MCF 10A (cell line): Measurements from ENCODE around the gene DHX57. TPM values are rescaled to one million over a fixed set of nuclear protein-coding genes. Genes with fewer than 3 reads are reported as not detected.
A peak's percentile ranks its signal among the peaks of the same experiment; 100 is the strongest.

Experiments used
- BruUV-seq: library from RNA; stranded (reverse); fragments of 400-500 nt; replicated peaks from 2 replicates; lab custom pipeline; 2021; lab: Mats Ljungman, UMichigan
- CTCF ChIA-PET: fragments of 300-600 bp; sonication (Branson Sonifier 250); formaldehyde crosslinking; extraction: SDS; loops from one replicate; lab custom pipeline; 2021; ENCODE audit warnings: antibody characterized with exemption, inconsistent platforms; lab: Yijun Ruan, JAX
- POLR2A ChIA-PET: fragments of 300-600, 350-650 bp; sonication (Branson Sonifier 250); formaldehyde crosslinking; extraction: SDS; loops from one replicate; lab custom pipeline; 2020; ENCODE audit warnings: antibody characterized with exemption, inconsistent platforms; lab: Yijun Ruan, JAX
- DNase-seq: peaks from one replicate; pipeline ENCODE4 v3.0.0-alpha.2; 2018; ENCODE audit not compliant: unreplicated experiment
- H3K27ac Mint-ChIP-seq: one replicate; pipeline ENCODE4 v1.8.0; 2022; ENCODE audit warnings: mild to moderate bottlenecking, low read depth, mixed read lengths; ENCODE audit not compliant: unreplicated experiment
- H3K27me3 Mint-ChIP-seq: one replicate; pipeline ENCODE4 v1.8.0; 2022; ENCODE audit warnings: mixed read lengths; ENCODE audit not compliant: insufficient read depth, unreplicated experiment
- H3K36me3 Mint-ChIP-seq: one replicate; pipeline ENCODE4 v1.8.0; 2022; ENCODE audit warnings: mild to moderate bottlenecking, moderate library complexity, mixed read lengths; ENCODE audit not compliant: insufficient read depth, unreplicated experiment
- H3K4me1 Mint-ChIP-seq: one replicate; pipeline ENCODE4 v1.8.0; 2022; ENCODE audit warnings: mixed read lengths; ENCODE audit not compliant: insufficient read depth, unreplicated experiment
- H3K4me3 Mint-ChIP-seq: one replicate; pipeline ENCODE4 v1.8.0; 2022; ENCODE audit warnings: mild to moderate bottlenecking, moderate library complexity, mixed read lengths; ENCODE audit not compliant: unreplicated experiment
- H3K9me3 Mint-ChIP-seq: one replicate; pipeline ENCODE4 v1.8.0; 2022; ENCODE audit warnings: mixed read lengths; ENCODE audit not compliant: unreplicated experiment
- CTCF ChIP-seq: fragments of 200-600 bp; IDR thresholded peaks from one replicate; pipeline ENCODE4 v1.8.0; 2022; ENCODE audit warnings: antibody characterized with exemption, mild to moderate bottlenecking; ENCODE audit not compliant: unreplicated experiment
- intact Hi-C: fragments of 100-400 bp; cut with micrococcal nuclease; formaldehyde crosslinking; loops from 2 replicates; pipeline ENCODE4 v1.14.1; 2022
- total RNA-seq: library from RNA; stranded (reverse); gene quantifications from 2 replicates; pipeline ENCODE4 v1.2.3, GENCODE V29; 2022

The DHX57 gene
- total RNA-seq, 1 experiment from 2014 or later, result 21.3 TPM

GRCh38 chr2:38887347-38887746, 11.6 kb upstream of the DHX57 start:
- intact Hi-C loops, result no loop called here
- Mint-ChIP-seq H3K36me3 (no peaks in the 10 kb centered on the region), H3K9me3 (no peaks in the 10 kb centered on the region), H3K27ac (no peak overlapping the region), H3K4me3 (no peak overlapping the region), H3K27me3 (no peaks in the 10 kb centered on the region), H3K4me1 (no peaks in the 10 kb centered on the region)
- POLR2A ChIA-PET, result interaction anchor here (1.1 kb wide), 1 partner anchor 83 kb away, joined by 3 read pairs; no protein-coding TSS in a partner anchor
- CTCF ChIA-PET, result interaction anchor here (0.6 to 1.5 kb wide), 3 partner anchors 12 to 462 kb away, joined by 4 to 6 read pairs (median 5); partner anchors contain the start of genes DHX57 and MORN2
- no peak for DNase-seq
- no peak for TF ChIP-seq CTCF
- no TSS peak for BruUV-seq

GRCh38 chr2:38886063-38886462, 10.3 kb upstream of the DHX57 start:
- intact Hi-C loops, result no loop called here
- no TSS peak for BruUV-seq

GRCh38 chr2:38876407-38876806, 673 bp upstream of the DHX57 start:
- Mint-ChIP-seq H3K4me3 (peak overlapping the region; percentile 91), H3K4me1 (peaks cover 6% of the 10 kb centered on the region), H3K36me3 (no peaks in the 10 kb centered on the region), H3K27ac (peak overlapping the region; percentile 89), H3K9me3 (peaks cover 8% of the 10 kb centered on the region), H3K27me3 (no peaks in the 10 kb centered on the region)
- POLR2A ChIA-PET, result interaction anchor here (0.6 to 1.9 kb wide), 10 partner anchors 9 to 252 kb away, joined by 3 to 11 read pairs (median 4); partner anchors contain the start of genes ARHGEF33 and SRSF7
- intact Hi-C loops, result no loop called here
- no peak for TF ChIP-seq CTCF
- CTCF ChIA-PET, result interaction anchor here (1.7 kb wide), 1 partner anchor 71 kb away, joined by 13 read pairs; no protein-coding TSS in a partner anchor
- no TSS peak for BruUV-seq
- DNase-seq, result no peak

More at GRCh38 chr2:38886063-38886462, 10.3 kb upstream of the DHX57 start:
- no peak overlapping the region for H3K27ac Mint-ChIP-seq
- H3K36me3 Mint-ChIP-seq, result peaks cover 6% of the 10 kb centered on the region
- no peak for DNase-seq
- H3K4me1 Mint-ChIP-seq, result no peaks in the 10 kb centered on the region
- H3K4me3 Mint-ChIP-seq, result no peak overlapping the region
- ChIA-PET POLR2A (interaction anchor here (0.7 kb wide), 1 partner anchor 10 kb away, joined by 3 read pairs; no protein-coding TSS in a partner anchor), CTCF (interaction anchor here (1.0 kb wide), 1 partner anchor 11 kb away, joined by 3 read pairs; no protein-coding TSS in a partner anchor)
- H3K9me3 Mint-ChIP-seq, result no peaks in the 10 kb centered on the region
- TF ChIP-seq CTCF, result no peak
- H3K27me3 Mint-ChIP-seq, result no peaks in the 10 kb centered on the region

- CTCF ChIA-PET, result interaction anchor here (1.7 kb wide), 1 partner anchor 72 kb away, joined by 13 read pairs; no protein-coding TSS in a partner anchor
- H3K27me3 Mint-ChIP-seq, result no peaks in the 10 kb centered on the region
- intact Hi-C loops, result no loop called here
Observed at GRCh38 chr2:38875227-38875575, 533 bp downstream of the DHX57 start.

More at GRCh38 chr2:38875227-38875575, 533 bp downstream of the DHX57 start:
- H3K4me3 Mint-ChIP-seq, result peak overlapping the region; percentile 91
- H3K4me1 Mint-ChIP-seq, result peaks cover 6% of the 10 kb centered on the region
- H3K27ac Mint-ChIP-seq, result peak overlapping the region; percentile 89
- POLR2A ChIA-PET, result interaction anchor here (0.5 to 1.9 kb wide), 7 partner anchors 15 to 648 kb away, joined by 3 to 11 read pairs (median 4); partner anchors contain the start of genes ARHGEF33 and SRSF7
- DNase-seq, result no peak
- no TSS peak for BruUV-seq
- peaks cover 9% of the 10 kb centered on the region for H3K9me3 Mint-ChIP-seq
- no peak for TF ChIP-seq CTCF
- no peaks in the 10 kb centered on the region for H3K36me3 Mint-ChIP-seq
